ENCODE results near the gene MRPL40.

Gene MRPL40

GRCh38 chr22:19469421-19469820 lies 37.1 kb downstream of the MRPL40 start:
- no peaks in the 10 kb centered on the region for H3K27me3 ChIP-seq (ENCODE audit: insufficient read depth, poor library complexity, severe bottlenecking)
- no peak overlapping the region for H3K27ac ChIP-seq (replicated peaks)
- DNase-seq (ENCODE audit: low read depth in 1 of 2, low spot score in 1 of 2) = no peak
- H3K4me3 ChIP-seq (replicated peaks; ENCODE audit: insufficient read depth, low read length) = no peak overlapping the region
- TF ChIP-seq GABPA (IDR thresholded peaks at IDR 0.05; ENCODE audit: low read depth) (no peak), CTCF (IDR thresholded peaks at IDR 0.05; ENCODE audit: insufficient read depth, low read length) (no peak), POLR2AphosphoS5 (IDR thresholded peaks at IDR 0.05; ENCODE audit: low read depth) (no peak), SPI1 (IDR thresholded peaks at IDR 0.05; ENCODE audit: borderline replicate concordance, low read depth) (no peak)
- TF ChIP-seq, protein P1, sequence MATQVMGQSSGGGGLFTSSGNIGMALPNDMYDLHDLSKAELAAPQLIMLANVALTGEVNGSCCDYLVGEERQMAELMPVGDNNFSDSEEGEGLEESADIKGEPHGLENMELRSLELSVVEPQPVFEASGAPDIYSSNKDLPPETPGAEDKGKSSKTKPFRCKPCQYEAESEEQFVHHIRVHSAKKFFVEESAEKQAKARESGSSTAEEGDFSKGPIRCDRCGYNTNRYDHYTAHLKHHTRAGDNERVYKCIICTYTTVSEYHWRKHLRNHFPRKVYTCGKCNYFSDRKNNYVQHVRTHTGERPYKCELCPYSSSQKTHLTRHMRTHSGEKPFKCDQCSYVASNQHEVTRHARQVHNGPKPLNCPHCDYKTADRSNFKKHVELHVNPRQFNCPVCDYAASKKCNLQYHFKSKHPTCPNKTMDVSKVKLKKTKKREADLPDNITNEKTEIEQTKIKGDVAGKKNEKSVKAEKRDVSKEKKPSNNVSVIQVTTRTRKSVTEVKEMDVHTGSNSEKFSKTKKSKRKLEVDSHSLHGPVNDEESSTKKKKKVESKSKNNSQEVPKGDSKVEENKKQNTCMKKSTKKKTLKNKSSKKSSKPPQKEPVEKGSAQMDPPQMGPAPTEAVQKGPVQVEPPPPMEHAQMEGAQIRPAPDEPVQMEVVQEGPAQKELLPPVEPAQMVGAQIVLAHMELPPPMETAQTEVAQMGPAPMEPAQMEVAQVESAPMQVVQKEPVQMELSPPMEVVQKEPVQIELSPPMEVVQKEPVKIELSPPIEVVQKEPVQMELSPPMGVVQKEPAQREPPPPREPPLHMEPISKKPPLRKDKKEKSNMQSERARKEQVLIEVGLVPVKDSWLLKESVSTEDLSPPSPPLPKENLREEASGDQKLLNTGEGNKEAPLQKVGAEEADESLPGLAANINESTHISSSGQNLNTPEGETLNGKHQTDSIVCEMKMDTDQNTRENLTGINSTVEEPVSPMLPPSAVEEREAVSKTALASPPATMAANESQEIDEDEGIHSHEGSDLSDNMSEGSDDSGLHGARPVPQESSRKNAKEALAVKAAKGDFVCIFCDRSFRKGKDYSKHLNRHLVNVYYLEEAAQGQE (IDR thresholded peaks at IDR 0.05; ENCODE audit: insufficient replicate concordance, low read depth) = no peak

- Histone ChIP-seq H3K4me3 (replicated peaks; ENCODE audit: insufficient read depth, low read length) (no peak overlapping the region), H3K27ac (replicated peaks) (no peak overlapping the region)
- no peak for DNase-seq (ENCODE audit: low read depth in 1 of 2, low spot score in 1 of 2)
Measured at GRCh38 chr22:19470010-19470409, 37.7 kb downstream of the MRPL40 start.

GRCh38 chr22:19471572-19471971 lies 39.2 kb downstream of the MRPL40 start:
- no peak overlapping the region for H3K4me3 ChIP-seq (replicated peaks; ENCODE audit: insufficient read depth, low read length)
- TF ChIP-seq, protein P1 (IDR thresholded peaks at IDR 0.05; ENCODE audit: insufficient replicate concordance, low read depth) = no peak
- no peak for TF ChIP-seq SPI1 (IDR thresholded peaks at IDR 0.05; ENCODE audit: borderline replicate concordance, low read depth)
- TF ChIP-seq POLR2AphosphoS5 (IDR thresholded peaks at IDR 0.05; ENCODE audit: low read depth) = no peak
- TF ChIP-seq CTCF (IDR thresholded peaks at IDR 0.05; ENCODE audit: insufficient read depth, low read length) = no peak
- H3K27ac ChIP-seq (replicated peaks) = no peak overlapping the region
- no peak for DNase-seq (ENCODE audit: low read depth in 1 of 2, low spot score in 1 of 2)
- no peaks in the 10 kb centered on the region for H3K27me3 ChIP-seq (ENCODE audit: insufficient read depth, poor library complexity, severe bottlenecking)

More at GRCh38 chr22:19470010-19470409, 37.7 kb downstream of the MRPL40 start:
- no peaks in the 10 kb centered on the region for H3K27me3 ChIP-seq (ENCODE audit: insufficient read depth, poor library complexity, severe bottlenecking)
- TF ChIP-seq CTCF (IDR thresholded peaks at IDR 0.05; ENCODE audit: insufficient read depth, low read length) (no peak), POLR2AphosphoS5 (IDR thresholded peaks at IDR 0.05; ENCODE audit: low read depth) (no peak), GABPA (IDR thresholded peaks at IDR 0.05; ENCODE audit: low read depth) (no peak), SPI1 (IDR thresholded peaks at IDR 0.05; ENCODE audit: borderline replicate concordance, low read depth) (no peak)
- TF ChIP-seq, protein P1 (IDR thresholded peaks at IDR 0.05; ENCODE audit: insufficient replicate concordance, low read depth) = no peak
